Peyer's patch (tissue), 4 donors: ENCODE results near the gene FARSA.

Source experiments
- CTCF ChIP-seq, 6 experiments: fragments of 450-650 bp in 4 of 6; fragments of 200-600 bp in 2 of 6; sonication (generic) in 1 of 6; IDR thresholded peaks; one replicate each; pipeline ENCODE4 v1.5.1; 2017 to 2019; ENCODE audit warnings: antibody characterized with exemption in 6 of 6, mild to moderate bottlenecking in 3 of 6, moderate library complexity in 1 of 6
- POLR2A ChIP-seq, 2 donors: fragments of 450-650 bp; IDR thresholded peaks; one replicate each; pipeline ENCODE4 v1.5.1; 2017; ENCODE audit warnings: antibody characterized with exemption in 2 of 2, mild to moderate bottlenecking in 2 of 2, moderate library complexity in 2 of 2

DNA sequence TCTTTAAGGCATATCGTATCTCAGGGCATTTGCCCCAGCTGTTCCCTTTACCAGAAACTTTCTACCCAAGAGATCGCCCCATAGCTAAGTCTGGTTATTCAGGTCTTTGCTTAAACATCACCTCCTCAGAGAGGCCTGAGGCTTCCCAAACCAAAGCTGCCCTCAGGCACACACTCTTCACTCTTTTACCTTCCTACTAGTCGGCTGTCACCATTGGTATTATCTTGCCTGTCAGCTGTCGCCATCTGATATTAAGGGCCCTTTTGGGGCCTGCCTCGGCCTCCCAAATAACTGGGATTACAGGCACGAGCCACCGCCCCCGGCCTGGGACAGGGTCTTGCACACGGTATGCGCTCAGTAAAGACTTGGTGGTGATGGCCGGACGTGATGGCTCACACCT is 22.5 kb upstream of the FARSA start:
- TF ChIP-seq CTCF (IDR thresholded peaks at IDR 0.05) (no peak), POLR2A (IDR thresholded peaks at IDR 0.05) (no peak)
